GM10266 (cell line): ENCODE results near the gene CDKN2B-AS1.

ENCODE experiments used
- DNase-seq: peaks from one replicate; pipeline ENCODE4 v3.0.0; 2012; ENCODE audit errors: extremely low spot score
- TF ChIP-seq, protein P1 (sequence below): IDR thresholded peaks from 2 replicates; pipeline ENCODE4 v1.5.1; 2012; ENCODE audit warnings: mild to moderate bottlenecking, low read depth; ENCODE audit not compliant: control insufficient read depth, insufficient read depth; ENCODE audit errors: missing control alignments

The CDKN2B-AS1 gene

DNA sequence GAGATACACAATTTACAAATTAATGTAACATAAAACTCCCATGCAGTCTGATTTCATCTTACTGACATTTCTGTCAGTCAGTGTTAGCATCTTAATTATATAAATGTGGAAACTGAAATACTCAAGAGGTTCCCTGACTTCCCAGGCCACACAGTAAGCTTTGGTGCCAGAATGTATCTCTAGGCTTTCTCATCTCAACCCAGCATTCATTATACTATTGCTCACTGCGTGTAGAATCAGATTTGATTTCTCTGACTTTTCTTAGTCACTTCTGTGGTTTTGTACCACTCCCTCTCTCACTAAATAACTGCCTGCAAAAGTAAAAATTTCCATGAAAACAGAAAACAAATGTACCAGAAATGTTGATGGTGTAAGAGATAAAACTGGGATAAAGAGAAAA lies 46.2 kb downstream of the CDKN2B-AS1 start:
- no peak for DNase-seq
- TF ChIP-seq, protein P1, sequence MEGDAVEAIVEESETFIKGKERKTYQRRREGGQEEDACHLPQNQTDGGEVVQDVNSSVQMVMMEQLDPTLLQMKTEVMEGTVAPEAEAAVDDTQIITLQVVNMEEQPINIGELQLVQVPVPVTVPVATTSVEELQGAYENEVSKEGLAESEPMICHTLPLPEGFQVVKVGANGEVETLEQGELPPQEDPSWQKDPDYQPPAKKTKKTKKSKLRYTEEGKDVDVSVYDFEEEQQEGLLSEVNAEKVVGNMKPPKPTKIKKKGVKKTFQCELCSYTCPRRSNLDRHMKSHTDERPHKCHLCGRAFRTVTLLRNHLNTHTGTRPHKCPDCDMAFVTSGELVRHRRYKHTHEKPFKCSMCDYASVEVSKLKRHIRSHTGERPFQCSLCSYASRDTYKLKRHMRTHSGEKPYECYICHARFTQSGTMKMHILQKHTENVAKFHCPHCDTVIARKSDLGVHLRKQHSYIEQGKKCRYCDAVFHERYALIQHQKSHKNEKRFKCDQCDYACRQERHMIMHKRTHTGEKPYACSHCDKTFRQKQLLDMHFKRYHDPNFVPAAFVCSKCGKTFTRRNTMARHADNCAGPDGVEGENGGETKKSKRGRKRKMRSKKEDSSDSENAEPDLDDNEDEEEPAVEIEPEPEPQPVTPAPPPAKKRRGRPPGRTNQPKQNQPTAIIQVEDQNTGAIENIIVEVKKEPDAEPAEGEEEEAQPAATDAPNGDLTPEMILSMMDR = no peak

DNA sequence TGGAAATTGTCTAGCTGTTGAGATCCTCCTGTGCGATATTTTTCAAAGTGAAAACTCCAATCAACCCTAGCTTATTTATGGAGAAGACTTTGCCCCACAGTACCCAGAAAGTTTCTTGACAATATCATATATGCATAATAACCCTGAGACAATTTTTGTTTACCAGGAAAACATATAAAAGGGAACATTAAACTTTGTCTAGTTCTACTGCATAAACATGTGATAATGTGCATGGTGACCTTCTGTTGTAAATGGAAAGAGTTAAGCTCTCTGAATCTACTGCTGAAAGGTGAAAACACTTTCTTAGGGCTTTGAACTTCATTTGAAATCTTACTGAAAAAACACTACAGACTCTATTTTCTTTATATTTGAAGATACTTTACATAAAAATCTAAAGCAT lies 46.8 kb downstream of the CDKN2B-AS1 start:
- TF ChIP-seq, protein P1 = no peak

DNA sequence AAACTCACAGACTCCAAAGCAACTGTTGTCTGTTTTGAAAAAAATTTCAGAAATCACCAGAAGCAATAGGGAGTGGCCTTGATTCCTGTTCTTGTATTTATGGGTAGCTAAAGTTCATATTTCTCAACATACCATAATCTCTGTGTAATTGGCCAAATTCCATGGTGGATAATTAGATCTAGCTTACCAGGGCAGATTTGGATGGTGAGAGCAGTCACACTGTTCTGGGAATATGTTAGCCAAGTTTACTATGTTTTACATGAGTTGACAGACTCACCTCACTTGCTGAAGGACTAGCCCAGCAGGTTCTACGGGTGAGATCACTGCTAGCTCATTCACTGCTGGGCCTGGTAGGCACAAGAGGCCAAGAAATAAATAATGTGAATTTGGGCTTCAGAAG lies 47.2 kb downstream of the CDKN2B-AS1 start:
- no peak for DNase-seq

More for the DNA sequence above, 46.8 kb downstream of the CDKN2B-AS1 start:
- no peak for DNase-seq

DNA sequence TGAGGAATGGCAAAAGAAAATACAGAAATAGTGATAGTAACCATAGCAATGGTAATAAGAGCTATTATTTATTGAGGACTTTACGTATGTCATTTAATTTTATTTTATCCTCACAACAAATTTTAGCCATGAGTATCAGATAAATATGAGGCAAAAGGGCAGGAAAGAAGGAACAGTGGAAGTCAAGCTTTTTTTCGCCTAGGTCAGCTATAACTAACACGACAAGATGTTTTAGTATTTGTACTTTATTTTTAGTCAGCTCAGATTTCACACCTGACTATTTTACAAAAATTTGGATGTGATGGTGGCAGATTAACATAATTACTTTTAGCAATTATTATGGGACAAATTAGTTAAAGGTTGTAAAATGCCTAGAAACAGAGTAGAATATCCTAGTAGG lies 49.3 kb downstream of the CDKN2B-AS1 start:
- TF ChIP-seq, protein P1 = no peak
- no peak for DNase-seq

More for the DNA sequence above, 47.2 kb downstream of the CDKN2B-AS1 start:
- TF ChIP-seq, protein P1 = no peak

DNA sequence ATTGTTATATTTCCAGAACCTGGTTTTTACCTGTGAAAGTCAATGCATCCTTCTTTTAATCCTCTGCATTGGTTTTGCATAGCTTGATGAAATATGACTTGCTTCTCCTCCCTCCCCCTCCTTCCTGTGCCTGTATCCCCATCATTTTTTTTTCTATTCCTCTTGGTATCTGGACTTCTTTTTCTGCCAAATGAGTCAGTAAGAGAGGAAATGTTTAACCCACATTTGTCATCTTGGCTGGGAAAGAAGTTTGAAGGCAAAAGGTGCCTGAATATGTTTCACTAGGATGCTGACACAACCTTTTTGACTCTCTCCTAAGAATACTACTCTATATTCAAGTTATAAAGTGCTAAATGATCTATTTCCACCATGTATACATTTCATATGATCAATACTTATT lies 50.0 kb downstream of the CDKN2B-AS1 start:
- no peak for DNase-seq
- TF ChIP-seq, protein P1 = no peak

DNA sequence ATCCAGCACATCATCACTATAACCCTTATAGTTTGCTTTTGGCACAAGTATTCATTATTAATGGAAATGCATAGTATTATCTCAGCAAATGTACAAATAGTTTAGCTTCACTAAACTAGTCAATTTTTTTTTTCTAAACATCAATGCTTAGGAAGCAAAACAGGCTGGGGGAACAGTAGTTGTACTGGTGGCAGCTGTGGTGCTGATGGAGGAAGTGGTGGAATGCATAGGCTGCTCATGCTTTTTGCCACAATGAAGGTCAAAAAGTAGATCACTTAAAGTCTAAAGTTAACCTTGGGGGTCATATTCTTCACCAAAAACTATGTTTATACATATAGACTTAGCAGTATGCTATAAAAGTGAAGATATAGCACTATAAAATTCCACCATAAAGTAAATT lies 50.8 kb downstream of the CDKN2B-AS1 start:
- TF ChIP-seq, protein P1 = no peak
- no peak for DNase-seq

DNA sequence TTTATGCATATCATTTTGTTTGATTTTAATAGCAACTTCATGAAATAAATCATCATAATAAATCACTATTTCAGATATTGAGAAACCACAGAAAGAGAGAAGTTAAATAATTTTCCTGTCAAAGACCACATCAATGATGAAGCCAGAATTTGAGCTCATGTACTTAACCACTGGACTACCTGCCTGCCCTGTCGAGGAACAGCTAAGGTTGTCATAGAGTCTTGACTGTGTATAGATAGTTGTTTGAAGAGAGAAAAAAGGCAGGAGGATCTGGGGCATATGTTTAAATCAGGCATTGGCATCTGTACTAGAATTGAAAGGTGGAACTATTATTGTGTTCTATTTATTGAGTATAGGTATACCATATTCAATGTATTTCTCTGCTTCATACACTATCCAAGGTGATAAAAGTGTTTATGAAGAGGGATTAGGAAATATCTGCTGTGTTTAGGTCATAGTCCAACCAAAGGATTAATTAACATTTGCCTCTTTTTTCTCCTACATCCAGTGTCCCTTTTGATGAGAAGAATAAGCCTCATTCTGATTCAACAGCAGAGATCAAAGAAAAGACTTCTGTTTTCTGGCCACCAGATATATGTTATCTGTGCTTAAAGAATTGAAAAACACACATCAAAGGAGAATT lies 51.8 kb downstream of the CDKN2B-AS1 start:
- no peak for DNase-seq
- TF ChIP-seq, protein P1 = no peak
